H9 (cell line): ENCODE results near the gene PTPRS. TPM values are rescaled to one million over a fixed set of nuclear protein-coding genes. Genes with fewer than 3 reads are reported as not detected.

Source experiments
- DNase-seq: peaks from one replicate; pipeline ENCODE4 v3.0.0-alpha.2; 2017
- H2AFZ ChIP-seq: one replicate; pipeline ENCODE4 v1.6.1; 2013; ENCODE audit warnings: mild to moderate bottlenecking, low read length, control low read depth, moderate library complexity
- H2AK5ac ChIP-seq: 2 replicates; pipeline ENCODE4 v1.6.1; 2013; ENCODE audit warnings: low read length, control low read depth, mixed read lengths; ENCODE audit not compliant: insufficient read length
- H2BK120ac ChIP-seq: one replicate; pipeline ENCODE4 v1.6.1; 2013; ENCODE audit warnings: low read depth, mild to moderate bottlenecking, low read length, control low read depth, inconsistent platforms; ENCODE audit not compliant: poor library complexity, severe bottlenecking
- H2BK12ac ChIP-seq: 2 replicates; pipeline ENCODE4 v1.6.1; 2013; ENCODE audit warnings: low read length, control low read depth, mixed read lengths, low read depth; ENCODE audit not compliant: insufficient read length
- H2BK15ac ChIP-seq: 2 replicates; pipeline ENCODE4 v1.6.1; 2013; ENCODE audit warnings: low read depth, low read length, control low read depth
- H2BK20ac ChIP-seq: one replicate; pipeline ENCODE4 v1.6.1; 2013; ENCODE audit warnings: low read depth, mild to moderate bottlenecking, low read length, control low read depth, inconsistent platforms; ENCODE audit not compliant: poor library complexity, severe bottlenecking
- H2BK5ac ChIP-seq: 2 replicates; pipeline ENCODE4 v1.6.1; 2013; ENCODE audit warnings: low read length, control low read depth, mixed read lengths; ENCODE audit not compliant: insufficient read length
- H3K14ac ChIP-seq: 2 replicates; pipeline ENCODE4 v1.6.1; 2013; ENCODE audit warnings: low read length, control low read depth; ENCODE audit not compliant: insufficient read depth
- H3K18ac ChIP-seq: 2 replicates; pipeline ENCODE4 v1.6.1; 2013; ENCODE audit warnings: low read depth, mild to moderate bottlenecking, mixed read lengths, low read length, control low read depth; ENCODE audit not compliant: insufficient read length
- H3K23ac ChIP-seq: 2 replicates; pipeline ENCODE4 v1.6.1; 2013; ENCODE audit warnings: low read length, control low read depth, mixed read lengths, low read depth; ENCODE audit not compliant: insufficient read length
- H3K23me2 ChIP-seq: 2 replicates; pipeline ENCODE4 v1.6.1; 2013; ENCODE audit warnings: low read depth, mild to moderate bottlenecking, mixed read lengths, low read length, control low read depth; ENCODE audit not compliant: insufficient read length, poor library complexity, severe bottlenecking
- H3K27ac ChIP-seq: 2 replicates; pipeline ENCODE4 v1.5.1; 2013; ENCODE audit warnings: low read length, control low read depth, mixed read lengths, low read depth; ENCODE audit not compliant: insufficient read length
- H3K27me3 ChIP-seq: 2 replicates; pipeline ENCODE4 v1.6.1; 2013; ENCODE audit warnings: low read length, control low read depth, inconsistent platforms; ENCODE audit not compliant: insufficient read depth
- H3K4ac ChIP-seq: 2 replicates; pipeline ENCODE4 v1.6.1; 2013; ENCODE audit warnings: low read depth, mild to moderate bottlenecking, control low read depth, inconsistent platforms, low read length, moderate library complexity
- H3K4me1 ChIP-seq: 2 replicates; pipeline ENCODE4 v1.6.1; 2013; ENCODE audit warnings: low read length, control low read depth, inconsistent platforms; ENCODE audit not compliant: insufficient read depth
- H3K4me2 ChIP-seq: 2 replicates; pipeline ENCODE4 v1.6.1; 2013; ENCODE audit warnings: low read length, control low read depth, mixed read lengths; ENCODE audit not compliant: insufficient read length, insufficient read depth
- H3K56ac ChIP-seq: 2 replicates; pipeline ENCODE4 v1.6.1; 2013; ENCODE audit warnings: low read depth, mild to moderate bottlenecking, mixed read lengths, low read length, control low read depth; ENCODE audit not compliant: insufficient read length
- H3K79me1 ChIP-seq: 2 replicates; pipeline ENCODE4 v1.6.1; 2013; ENCODE audit warnings: low read depth, mild to moderate bottlenecking, moderate library complexity, low read length, control low read depth, inconsistent platforms; ENCODE audit not compliant: insufficient read depth, poor library complexity, severe bottlenecking
- H3K79me2 ChIP-seq: 2 replicates; pipeline ENCODE4 v1.6.1; 2013; ENCODE audit warnings: low read length, control low read depth, inconsistent platforms; ENCODE audit not compliant: insufficient read depth
- H3K9ac ChIP-seq: 2 replicates; pipeline ENCODE4 v1.6.1; 2013; ENCODE audit warnings: low read length, control low read depth, mixed read lengths; ENCODE audit not compliant: insufficient read length; ENCODE audit errors: extremely low read depth
- H3K9me3 ChIP-seq: one replicate; pipeline ENCODE4 v1.6.1; 2013; ENCODE audit warnings: low read depth, low read length, inconsistent platforms; ENCODE audit not compliant: control insufficient read depth
- H3T11ph ChIP-seq: one replicate; pipeline ENCODE4 v1.6.1; 2013; ENCODE audit warnings: mild to moderate bottlenecking, low read length, control low read depth, inconsistent platforms
- H4K20me1 ChIP-seq: one replicate; pipeline ENCODE4 v1.6.1; 2013; ENCODE audit not compliant: control insufficient read depth, insufficient read length, insufficient read depth
- H4K5ac ChIP-seq: 2 replicates; pipeline ENCODE4 v1.6.1; 2013; ENCODE audit warnings: low read depth, mild to moderate bottlenecking, mixed read lengths, low read length, control low read depth; ENCODE audit not compliant: insufficient read length
- H4K8ac ChIP-seq: replicated peaks from 2 replicates; pipeline ENCODE4 v1.6.1; 2013; ENCODE audit warnings: low read length, control low read depth, mixed read lengths, low read depth; ENCODE audit not compliant: insufficient read length
- H4K91ac ChIP-seq: 2 replicates; pipeline ENCODE4 v1.6.1; 2013; ENCODE audit warnings: low read depth, mild to moderate bottlenecking, moderate library complexity, mixed read lengths, low read length, control low read depth; ENCODE audit not compliant: insufficient read length
- H3K27ac Mint-ChIP-seq, 3 experiments: 2 replicates in 2 of 3; 3 replicates in 1 of 3; pipeline ENCODE4 v1.8.0; 2020 to 2021; ENCODE audit warnings: mixed read lengths in 3 of 3, mild to moderate bottlenecking in 1 of 3, moderate library complexity in 1 of 3
- H3K27me3 Mint-ChIP-seq: 2 replicates; pipeline ENCODE4 v1.8.0; 2021; ENCODE audit warnings: low read depth, mild to moderate bottlenecking, moderate library complexity, mixed read lengths
- H3K36me3 Mint-ChIP-seq, 3 experiments: 2 replicates in 2 of 3; 3 replicates in 1 of 3; pipeline ENCODE4 v1.8.0; 2020 to 2021; ENCODE audit warnings: low read depth in 3 of 3, mixed read lengths in 3 of 3; ENCODE audit not compliant: insufficient read depth in 1 of 3
- H3K4me1 Mint-ChIP-seq, 2 experiments: 2 replicates each; pipeline ENCODE4 v1.8.0; 2020; ENCODE audit warnings: mixed read lengths in 2 of 2
- H3K4me3 Mint-ChIP-seq, 2 experiments: 2 replicates in 1 of 2; 3 replicates in 1 of 2; pipeline ENCODE4 v1.8.0; 2020 to 2021; ENCODE audit warnings: mild to moderate bottlenecking in 2 of 2, mixed read lengths in 2 of 2, moderate library complexity in 1 of 2
- H3K9me3 Mint-ChIP-seq, 2 experiments: 2 replicates in 1 of 2; 3 replicates in 1 of 2; pipeline ENCODE4 v1.8.0; 2020; ENCODE audit warnings: mild to moderate bottlenecking in 2 of 2, mixed read lengths in 2 of 2, moderate library complexity in 1 of 2
- CTCF ChIP-seq: fragments of 200-600 bp; sonication (generic); conservative IDR thresholded peaks from 3 replicates; pipeline ENCODE4 v1.8.0; 2021; ENCODE audit warnings: antibody characterized with exemption, mild to moderate bottlenecking
- WGBS: extraction: QIAGEN DNeasy Blood & Tissue Kit; methylation state at CpG from one replicate; pipeline ENCODE4 v1.1.7; 2013; ENCODE audit warnings: missing lambda C conversion rate, low lambda C conversion rate, mixed read lengths; ENCODE audit not compliant: insufficient read length; ENCODE audit errors: extremely low coverage; 5-methylcytosine and 5-hydroxymethylcytosine counted together
- total RNA-seq: library from RNA; stranded (reverse); gene quantifications from 2 replicates; pipeline ENCODE4 v1.2.1, GENCODE V29; 2021

The PTPRS gene
- total RNA-seq, 1 experiment from 2014 or later = 186 TPM

GRCh38 chr19:5303208-5303607 lies 37.4 kb downstream of the PTPRS start:
- Histone ChIP-seq H3T11ph (no peak overlapping the region), H2AK5ac (no peak overlapping the region), H2BK15ac (no peak overlapping the region), H3K4ac (no peak overlapping the region), H3K79me2 (peaks cover 2% of the 10 kb centered on the region; the same call in 1 of the 2 replicates), H2BK20ac (no peak overlapping the region), H2BK120ac (no peak overlapping the region), H3K27me3 (no peaks in the 10 kb centered on the region), H4K5ac (no peak overlapping the region), H3K4me2 (no peak overlapping the region), H3K14ac (no peak overlapping the region), H3K9ac (no peak overlapping the region), H3K23ac (no peak overlapping the region), H3K4me1 (no peaks in the 10 kb centered on the region; the same call in 1 of the 2 replicates), H3K79me1 (peaks cover 4% of the 10 kb centered on the region), H3K27ac (no peak overlapping the region), H2BK12ac (no peak overlapping the region), H2BK5ac (no peak overlapping the region), H3K18ac (no peak overlapping the region), H3K9me3 (no peaks in the 10 kb centered on the region), H4K20me1 (peaks cover 2% of the 10 kb centered on the region), H4K91ac (no peak overlapping the region), H3K56ac (no peak overlapping the region), H2AFZ (no peak overlapping the region), H3K23me2 (no peaks in the 10 kb centered on the region), H4K8ac (no peak overlapping the region)
- no peaks in the 10 kb centered on the region for H3K9me3 Mint-ChIP-seq
- no peak for TF ChIP-seq CTCF
- peaks cover 8 to 14% of the 10 kb centered on the region in 2 experiments for H3K4me1 Mint-ChIP-seq
- no peak overlapping the region for H3K27ac Mint-ChIP-seq
- WGBS = no CpG with 5 or more reads among the region's 7 CpGs
- no peak overlapping the region for H3K4me3 Mint-ChIP-seq
- no peak for DNase-seq
- peaks cover 4 to 9% (median 8%) of the 10 kb centered on the region in 3 experiments; a peak in 4 of 7 replicates for H3K36me3 Mint-ChIP-seq
- no peaks in the 10 kb centered on the region for H3K27me3 Mint-ChIP-seq
